Stomach (tissue), 4 donors: ENCODE results near the gene CCDC9.

Source experiments
- CTCF ChIP-seq, 7 experiments: fragments of 450-650 bp in 4 of 7; fragments of 200-600 bp in 3 of 7; sonication (generic) in 3 of 7; IDR thresholded peaks; one replicate each; pipeline ENCODE4 v1.5.1; 2016 to 2019; ENCODE audit warnings: antibody characterized with exemption in 7 of 7, control low read depth in 2 of 7, mild to moderate bottlenecking in 1 of 7
- POLR2A ChIP-seq, 4 donors: fragments of 450-650 bp; IDR thresholded peaks; one replicate each; pipeline ENCODE4 v1.6.1; 2016; ENCODE audit warnings: antibody characterized with exemption in 4 of 4, control low read depth in 2 of 4, mild to moderate bottlenecking in 1 of 4, moderate library complexity in 1 of 4

- no peak for TF ChIP-seq CTCF (IDR thresholded peaks at IDR 0.05)
- no peak for TF ChIP-seq POLR2A (IDR thresholded peaks at IDR 0.05)
These were observed 47.6 kb downstream of the CCDC9 start for GRCh38 chr19:47303966-47304365.
